GM21528 (cell line): ENCODE results near the gene TMEM202.
"Not testable (repeated sequence)": the region's sequence is repeated elsewhere in the genome, so short reads cannot be mapped to it uniquely, and the experiment has no call there.

Experiments
- ATAC-seq: cut with Tn5 transposase; IDR thresholded peaks from one replicate; pipeline ENCODE4 v1.9.1; 2021; ENCODE audit warnings: mild to moderate bottlenecking, moderate library complexity; ENCODE audit not compliant: unreplicated experiment, low FRiP score

Gene TMEM202

DNA sequence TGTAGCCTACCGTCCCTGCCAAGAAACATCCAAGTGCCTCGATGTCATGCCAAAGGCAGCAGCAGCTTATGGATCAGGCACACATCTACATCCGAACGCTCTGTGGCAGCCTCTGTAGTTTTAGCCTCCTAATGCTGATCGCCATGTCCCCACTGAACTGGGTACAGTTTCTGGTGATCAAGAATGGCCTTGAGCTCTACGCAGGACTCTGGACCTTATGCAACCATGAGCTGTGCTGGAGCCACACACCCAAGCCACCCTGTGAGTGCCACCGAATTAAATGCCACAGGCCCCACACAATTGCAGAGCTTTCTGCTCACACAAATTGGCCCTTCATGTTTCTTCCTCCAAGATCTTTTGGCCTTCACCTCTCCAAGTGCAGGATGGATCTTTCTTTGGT lies 543 bp downstream of the TMEM202 start:
- ATAC-seq, result no peak

DNA sequence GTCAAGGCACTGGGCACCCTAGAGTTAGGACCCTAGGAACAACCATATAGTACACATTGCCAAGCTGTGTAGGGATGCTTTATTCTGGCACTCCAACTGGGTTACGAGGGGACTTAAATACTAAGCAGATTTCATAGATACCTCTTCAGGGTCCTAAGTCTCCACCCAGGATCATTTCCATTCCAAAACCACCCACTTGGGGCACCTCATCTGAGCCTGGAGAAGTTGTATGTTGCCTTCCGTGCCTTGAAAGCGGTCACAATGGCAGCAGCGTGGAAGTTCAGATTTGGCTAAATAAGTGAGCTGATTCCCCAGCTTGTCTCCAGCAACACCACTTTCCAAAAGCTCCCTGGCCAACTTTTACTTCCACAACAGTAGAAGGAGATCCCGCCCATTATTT lies 4.6 kb downstream of the TMEM202 start:
- ATAC-seq, result no peak

DNA sequence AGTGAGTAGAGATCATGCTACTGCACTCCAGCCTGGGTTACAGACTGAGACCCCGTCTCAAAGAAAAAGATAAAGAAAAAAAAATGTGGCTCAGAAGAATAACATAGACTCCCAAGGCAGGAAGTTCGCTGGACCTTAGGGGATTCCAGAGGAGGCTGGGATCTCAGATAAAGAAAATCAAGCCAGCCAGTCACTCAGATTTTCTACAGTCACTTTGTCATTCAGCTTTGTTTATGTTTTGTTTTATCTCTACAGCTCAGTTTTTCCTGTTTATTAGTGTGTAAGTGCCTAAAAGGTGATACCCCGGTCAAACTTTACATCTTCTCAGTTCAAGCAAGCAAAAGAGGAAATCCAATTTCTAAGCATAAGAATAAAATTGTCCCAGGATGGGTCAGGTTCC lies 6.3 kb downstream of the TMEM202 start:
- ATAC-seq, result no peak

DNA sequence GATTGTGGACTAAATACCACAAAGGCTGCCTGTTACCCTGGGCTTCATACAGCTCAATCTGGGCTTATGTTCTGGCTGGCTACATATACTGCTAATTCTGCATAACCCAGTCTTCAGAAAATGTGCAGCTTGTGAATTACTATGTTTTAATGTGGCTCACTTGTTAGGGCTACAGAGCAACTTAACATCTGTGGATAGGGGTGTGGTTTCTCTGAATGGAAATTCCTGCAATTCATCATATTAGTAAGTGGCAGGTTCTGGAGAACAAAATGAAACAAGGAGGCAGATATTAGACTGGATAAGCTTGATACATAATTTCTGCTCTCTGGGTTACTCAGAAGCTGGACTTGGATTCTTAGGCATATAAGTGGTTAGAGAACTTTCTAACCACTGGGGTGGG lies 6.7 kb downstream of the TMEM202 start:
- no peak for ATAC-seq

DNA sequence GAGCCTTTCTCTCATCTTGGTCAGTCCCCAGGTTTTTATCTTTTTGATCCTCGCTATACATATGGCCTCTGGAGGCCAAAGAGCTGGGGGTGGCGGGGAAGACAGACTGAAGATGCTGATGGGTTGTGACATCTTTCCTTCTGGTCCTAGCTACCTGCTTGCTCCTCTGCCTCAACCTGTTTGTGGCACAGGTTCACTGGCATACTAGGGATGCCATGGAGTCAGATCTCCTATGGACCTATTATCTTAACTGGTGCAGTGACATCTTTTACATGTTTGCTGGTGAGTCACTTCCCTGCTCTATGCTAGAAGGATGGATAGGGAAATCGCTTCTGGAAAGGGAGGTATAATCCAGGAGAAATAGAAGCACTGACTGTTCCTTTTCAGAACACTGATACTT lies 8.8 kb downstream of the TMEM202 start:
- ATAC-seq, result no peak

DNA sequence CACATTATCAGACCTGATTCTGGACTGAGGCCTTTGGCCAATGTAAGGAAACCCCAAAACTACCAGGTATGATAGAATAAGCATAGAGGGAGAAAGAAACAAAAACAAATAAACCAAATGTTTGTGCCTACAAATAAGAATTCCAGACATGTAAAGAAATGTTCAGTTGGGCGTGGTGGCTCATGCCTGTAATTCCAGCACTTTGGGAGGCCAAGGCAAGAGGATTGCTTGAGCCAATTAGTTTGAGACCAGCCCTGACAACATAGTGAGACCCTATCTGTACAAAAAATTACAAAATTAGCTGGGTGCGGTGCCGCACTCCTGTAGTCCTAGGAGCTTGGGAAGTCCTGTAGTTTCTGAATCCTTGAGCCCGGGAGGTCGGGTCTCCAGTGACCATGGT lies 13.0 kb downstream of the TMEM202 start:
- ATAC-seq, result no peak

DNA sequence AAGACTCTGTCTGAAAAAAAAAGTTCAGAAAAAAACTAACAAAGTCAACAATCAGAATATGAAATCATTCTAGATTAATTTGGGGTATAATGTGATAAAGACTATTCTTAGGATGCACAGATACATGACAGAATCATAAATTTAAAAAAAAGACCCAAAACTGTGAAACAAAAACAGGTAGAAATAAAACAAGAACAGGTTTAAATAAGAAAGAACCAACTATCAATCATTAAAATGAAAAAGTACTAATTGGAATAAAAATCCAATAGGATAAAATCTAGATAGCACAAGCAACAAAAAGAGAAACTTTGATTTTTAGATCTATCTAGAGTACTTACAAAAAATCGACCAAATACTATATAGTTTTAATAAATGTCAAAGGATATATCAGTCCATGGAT lies 13.4 kb downstream of the TMEM202 start:
- ATAC-seq, result no peak

DNA sequence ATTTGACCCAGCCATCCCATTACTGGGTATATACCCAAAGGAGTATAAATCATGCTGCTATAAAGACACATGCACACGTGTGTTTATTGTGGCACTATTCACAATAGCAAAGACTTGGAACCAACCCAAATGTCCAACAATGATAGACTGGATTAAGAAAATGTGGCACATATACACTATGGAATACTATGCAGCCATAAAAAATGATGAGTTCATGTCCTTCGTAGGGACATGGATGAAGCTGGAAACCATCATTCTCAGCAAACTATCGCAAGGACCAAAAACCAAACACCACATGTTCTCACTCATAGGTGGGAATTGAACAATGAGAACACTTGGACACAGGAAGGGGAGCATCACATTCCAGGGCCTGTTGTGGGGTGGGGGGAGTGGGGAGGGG lies 15.2 kb downstream of the TMEM202 start:
- ATAC-seq, result not testable (repeated sequence)

DNA sequence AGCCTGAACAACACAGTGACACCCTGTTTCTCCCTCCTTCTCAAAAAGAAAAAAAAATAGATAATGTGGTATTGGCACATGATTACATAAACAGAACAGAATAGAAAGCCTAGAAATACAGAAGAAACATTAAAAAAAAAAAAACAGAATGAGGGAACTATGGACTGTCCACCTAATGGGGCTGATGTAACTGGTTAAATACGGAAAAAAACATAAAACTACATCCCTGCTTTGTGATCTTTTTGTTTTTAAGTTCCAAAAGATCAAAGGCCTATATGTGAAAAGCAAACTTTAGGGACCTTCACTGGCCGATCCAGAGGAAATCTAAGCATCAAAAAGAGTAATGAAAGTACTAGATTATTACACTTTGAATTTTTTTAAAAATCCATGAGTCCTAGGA lies 17.2 kb downstream of the TMEM202 start:
- no peak for ATAC-seq

DNA sequence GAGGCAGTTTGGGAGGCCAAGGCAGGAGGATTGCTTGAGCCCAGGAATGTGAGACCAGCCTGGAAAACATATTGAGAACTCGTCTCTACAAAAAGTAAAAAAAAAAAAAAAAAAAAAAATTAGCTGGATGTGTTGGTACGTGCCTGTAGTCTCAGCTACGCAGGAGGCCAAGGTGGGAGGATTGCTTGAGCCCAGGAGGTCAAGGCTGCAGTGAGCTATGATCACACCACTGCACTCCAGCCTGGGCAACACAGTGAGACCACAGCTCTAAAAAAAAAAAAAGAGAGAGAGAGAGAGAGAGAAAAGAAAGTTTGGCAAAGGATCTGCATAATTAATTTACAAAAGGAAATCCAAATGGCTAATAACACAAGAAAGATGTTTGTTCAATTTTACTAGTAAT lies 21.7 kb downstream of the TMEM202 start:
- not testable (repeated sequence) for ATAC-seq

DNA sequence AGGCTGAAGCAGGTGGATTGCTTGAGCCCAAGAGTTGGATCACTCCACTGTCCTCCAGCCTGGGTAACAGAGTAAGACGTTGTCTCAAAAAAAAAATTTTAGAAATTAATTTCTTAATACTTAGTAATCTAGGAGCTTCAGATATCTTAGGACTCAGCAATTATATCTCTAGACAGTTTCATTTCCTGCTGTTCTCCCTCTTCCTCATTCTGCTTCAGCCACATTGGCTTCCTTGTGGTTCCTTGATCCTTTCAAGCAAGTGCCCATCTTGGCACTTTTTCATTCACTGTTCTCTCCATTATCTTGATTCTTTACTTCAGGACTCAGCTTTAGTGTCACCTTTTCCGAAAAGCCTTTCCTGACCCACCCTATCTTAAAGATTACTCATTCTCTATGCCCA lies 22.5 kb downstream of the TMEM202 start:
- ATAC-seq, result no peak

DNA sequence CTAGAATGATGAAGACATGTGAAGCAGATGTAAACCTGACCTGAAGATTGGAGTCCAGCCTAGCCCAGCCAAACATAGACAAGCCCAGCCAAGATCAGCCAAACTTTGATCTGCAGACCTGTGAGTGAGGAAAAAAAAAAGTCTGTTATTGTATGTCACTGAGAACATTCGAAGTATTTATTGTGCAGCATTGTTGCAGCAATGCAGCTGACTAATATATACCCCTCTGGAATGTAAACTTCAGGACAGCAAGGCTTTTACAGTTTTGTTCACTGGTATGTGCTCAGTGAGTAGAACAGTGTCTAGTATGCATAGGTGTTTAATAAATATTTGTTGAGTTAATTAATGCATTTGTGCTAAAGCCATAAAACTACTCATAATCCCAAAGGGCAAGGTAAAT lies 23.4 kb downstream of the TMEM202 start:
- ATAC-seq, result no peak

DNA sequence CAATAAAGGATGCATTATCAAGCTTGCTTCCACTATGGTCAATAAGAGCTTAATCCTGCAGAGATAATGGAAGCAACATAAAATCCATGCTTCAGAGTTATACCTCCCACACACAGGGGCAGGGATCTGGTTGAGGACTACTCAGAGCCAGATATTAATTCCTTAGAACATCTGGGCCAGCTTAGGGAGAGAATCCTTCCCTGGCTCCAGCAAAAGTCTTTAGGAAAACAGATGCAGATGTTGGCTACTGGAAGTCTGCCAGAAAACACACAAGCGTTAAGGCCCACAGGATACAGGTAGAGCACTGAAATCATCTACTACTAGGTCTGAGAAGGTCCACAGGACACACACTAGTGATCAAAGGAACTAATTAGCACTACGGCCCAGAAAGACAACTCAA lies 25.2 kb downstream of the TMEM202 start:
- ATAC-seq, result no peak

DNA sequence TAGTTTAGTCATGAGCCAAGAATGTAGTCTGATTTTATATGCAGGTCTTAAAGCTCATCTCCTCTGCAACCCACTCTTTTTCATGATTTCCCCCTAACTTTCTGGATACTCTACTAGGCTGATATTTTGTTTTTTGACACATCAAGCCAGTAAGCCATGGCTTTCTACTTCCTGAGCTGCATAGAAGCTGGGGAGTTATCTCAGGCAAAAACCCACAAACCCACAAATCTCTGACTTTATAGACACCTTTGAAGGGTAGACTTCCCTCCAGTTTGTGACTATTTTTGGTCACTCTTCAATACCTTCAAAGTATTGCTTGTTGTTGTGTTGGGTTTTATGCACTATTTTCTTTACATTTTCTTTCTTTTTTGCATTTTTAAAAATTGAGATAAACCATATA lies 28.6 kb downstream of the TMEM202 start:
- ATAC-seq, result no peak

DNA sequence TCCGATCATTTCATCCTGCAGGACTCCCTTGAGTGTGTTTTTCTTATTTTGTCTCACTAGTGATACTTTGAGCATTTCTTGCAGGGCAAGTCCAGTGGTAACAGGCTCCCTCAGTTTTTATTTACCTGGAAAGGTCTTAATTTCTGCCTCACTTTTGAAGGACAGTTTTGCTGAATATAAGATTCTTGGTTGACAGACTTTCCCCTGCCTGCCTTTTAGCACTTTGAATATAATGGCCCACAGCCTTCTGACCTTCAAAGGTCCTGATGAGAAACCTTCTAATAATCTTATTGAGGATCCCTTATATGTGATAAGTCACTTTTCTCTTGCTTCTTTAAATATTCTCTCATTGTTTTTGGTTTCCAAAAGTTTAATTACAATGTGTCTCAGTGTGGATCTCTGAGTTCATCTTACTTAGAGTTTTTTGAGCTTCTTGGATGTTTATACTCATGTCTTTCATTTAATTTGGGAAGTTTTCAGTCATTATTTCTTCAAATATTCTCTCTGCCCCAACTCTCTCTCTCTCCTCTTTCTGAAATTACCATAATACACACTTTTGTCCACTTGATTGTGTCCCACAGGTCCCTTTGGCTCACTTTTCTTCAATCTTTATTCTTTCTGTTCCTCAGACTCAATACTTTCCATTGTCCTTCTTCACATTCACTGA lies 39.7 kb downstream of the TMEM202 start:
- no peak for ATAC-seq

DNA sequence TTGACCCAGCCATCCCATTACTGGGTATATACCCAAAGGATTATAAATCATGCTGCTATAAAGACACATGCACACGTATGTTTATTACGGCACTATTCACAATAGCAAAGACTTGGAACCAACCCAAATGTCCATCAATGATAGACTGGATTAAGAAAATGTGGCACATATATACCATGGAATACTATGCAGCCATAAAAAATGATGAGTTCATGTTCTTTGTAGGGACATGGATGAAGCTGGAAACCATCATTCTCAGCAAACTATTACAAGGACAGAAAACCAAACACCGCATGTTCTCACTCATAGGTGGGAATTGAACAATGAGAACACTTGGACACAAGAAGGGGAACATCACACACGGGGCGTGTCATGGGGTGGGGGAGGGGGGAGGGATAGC lies 44.7 kb downstream of the TMEM202 start:
- not testable (repeated sequence) for ATAC-seq

DNA sequence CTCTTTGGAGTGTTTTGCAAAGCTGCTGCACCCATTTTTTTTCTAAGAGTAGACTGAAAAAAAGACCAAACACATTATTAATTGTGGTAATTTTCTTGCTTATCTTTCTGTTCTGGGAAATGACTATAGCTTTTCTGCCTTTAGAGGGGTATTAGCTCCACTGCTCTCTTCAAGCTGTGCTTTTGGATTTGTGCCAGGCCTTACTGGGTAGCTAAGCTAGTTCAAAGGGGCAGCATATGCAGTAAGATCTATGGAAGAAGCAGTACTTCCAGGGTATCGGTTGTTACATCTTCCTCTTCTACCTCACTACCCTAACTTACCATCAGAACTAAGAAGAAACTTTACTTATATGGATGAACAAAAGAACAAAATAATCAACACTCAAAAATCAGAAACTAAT lies 47.3 kb downstream of the TMEM202 start:
- ATAC-seq, result no peak

DNA sequence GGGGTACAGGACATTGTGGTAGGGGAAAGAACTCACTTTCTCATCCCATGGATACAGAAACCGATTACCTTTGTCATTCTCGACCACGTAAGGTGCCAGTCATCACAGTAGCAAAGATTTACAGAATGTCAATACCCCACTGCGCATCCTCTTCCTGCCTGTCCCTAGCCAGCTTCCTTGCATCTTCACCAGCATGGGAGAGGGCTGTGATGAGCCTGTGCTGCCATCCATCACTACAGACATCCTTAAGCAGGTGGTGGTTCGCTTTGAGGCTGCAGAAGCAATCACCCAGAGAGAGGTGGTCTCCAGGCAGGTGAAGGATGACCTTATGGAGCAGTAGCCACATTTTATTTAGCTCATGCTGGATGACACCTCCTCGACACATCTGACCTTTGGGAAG lies 52.7 kb downstream of the TMEM202 start:
- ATAC-seq, result no peak

DNA sequence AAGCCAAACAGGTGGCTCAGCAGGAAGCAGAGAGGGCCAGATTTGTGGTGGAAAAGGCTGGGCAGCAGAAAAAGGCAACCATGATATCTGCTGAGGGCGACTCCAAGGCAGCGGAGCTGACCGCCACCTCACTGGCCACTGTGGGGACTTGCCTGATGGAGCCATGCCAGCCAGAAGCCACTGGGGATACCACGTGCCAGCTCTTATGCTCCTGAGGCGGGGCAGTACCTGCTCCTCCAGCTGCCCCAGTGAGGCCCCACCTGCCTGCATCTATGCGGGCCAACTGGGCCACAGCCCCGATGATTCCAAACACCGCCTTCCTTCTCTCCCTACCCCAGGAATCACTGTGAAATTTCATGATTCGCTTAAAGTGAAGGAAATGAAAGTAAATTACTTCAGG lies 53.1 kb downstream of the TMEM202 start:
- no peak for ATAC-seq

DNA sequence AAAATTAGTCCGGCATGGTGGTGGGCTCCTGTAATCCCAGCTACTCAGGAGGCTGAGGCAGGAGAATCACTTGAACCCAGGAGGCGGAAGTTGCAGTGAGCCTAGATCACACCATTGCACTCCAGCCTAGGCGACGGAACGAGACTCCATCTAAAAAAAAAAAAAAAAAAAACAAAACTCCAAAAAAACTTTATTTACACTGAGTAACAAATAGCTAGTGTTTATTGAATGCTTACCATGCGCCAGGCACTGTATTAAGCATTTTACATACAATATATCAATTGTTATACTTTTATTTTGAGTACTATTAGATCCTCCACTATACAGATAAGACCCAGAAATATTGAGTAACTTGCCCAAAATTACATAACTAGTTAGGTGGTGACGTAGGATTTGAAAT lies 58.6 kb downstream of the TMEM202 start:
- ATAC-seq, result no peak
